Measurements from ENCODE around the gene ODAD4.

DNA sequence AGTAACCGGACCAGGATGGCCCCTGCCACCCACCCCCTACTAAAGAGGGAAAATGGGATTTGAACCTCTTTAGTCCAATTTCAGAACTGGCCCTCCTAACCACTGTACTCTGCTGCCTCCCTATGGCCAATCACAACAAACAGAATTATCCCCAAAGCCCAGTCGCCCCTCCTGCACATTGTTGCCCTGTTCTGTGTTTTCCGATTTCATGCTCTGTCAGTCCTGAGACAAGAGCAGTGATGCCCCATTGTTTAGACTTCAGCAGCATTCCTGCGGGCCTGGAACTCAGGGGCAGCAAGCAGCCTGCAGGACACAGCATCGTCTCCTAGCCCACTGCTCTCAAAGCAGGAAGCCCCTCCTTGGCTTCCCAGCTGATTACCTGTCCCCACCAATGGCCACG, 44.7 kb upstream of the ODAD4 start:
- TF ChIP-seq, protein P1, sequence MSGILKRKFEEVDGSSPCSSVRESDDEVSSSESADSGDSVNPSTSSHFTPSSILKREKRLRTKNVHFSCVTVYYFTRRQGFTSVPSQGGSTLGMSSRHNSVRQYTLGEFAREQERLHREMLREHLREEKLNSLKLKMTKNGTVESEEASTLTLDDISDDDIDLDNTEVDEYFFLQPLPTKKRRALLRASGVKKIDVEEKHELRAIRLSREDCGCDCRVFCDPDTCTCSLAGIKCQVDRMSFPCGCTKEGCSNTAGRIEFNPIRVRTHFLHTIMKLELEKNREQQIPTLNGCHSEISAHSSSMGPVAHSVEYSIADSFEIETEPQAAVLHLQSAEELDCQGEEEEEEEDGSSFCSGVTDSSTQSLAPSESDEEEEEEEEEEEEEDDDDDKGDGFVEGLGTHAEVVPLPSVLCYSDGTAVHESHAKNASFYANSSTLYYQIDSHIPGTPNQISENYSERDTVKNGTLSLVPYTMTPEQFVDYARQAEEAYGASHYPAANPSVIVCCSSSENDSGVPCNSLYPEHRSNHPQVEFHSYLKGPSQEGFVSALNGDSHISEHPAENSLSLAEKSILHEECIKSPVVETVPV (CRISPR knock-in tag; IDR thresholded peaks at IDR 0.05): no peak
- TF ChIP-seq ESRRG (CRISPR knock-in tag; IDR thresholded peaks at IDR 0.05) (no peak), ZNF565 (CRISPR knock-in tag; conservative IDR thresholded peaks at IDR 0.05; ENCODE audit: low read depth) (no peak), ZFP30 (CRISPR knock-in tag; IDR thresholded peaks at IDR 0.05) (no peak), CSDC2 (CRISPR knock-in tag; IDR thresholded peaks at IDR 0.05) (no peak), ZC3H10 (CRISPR knock-in tag; IDR thresholded peaks at IDR 0.05) (no peak), ARNTL (CRISPR knock-in tag; IDR thresholded peaks at IDR 0.05; ENCODE audit: borderline replicate concordance, low read depth) (no peak)
- TF ChIP-seq, protein P2, sequence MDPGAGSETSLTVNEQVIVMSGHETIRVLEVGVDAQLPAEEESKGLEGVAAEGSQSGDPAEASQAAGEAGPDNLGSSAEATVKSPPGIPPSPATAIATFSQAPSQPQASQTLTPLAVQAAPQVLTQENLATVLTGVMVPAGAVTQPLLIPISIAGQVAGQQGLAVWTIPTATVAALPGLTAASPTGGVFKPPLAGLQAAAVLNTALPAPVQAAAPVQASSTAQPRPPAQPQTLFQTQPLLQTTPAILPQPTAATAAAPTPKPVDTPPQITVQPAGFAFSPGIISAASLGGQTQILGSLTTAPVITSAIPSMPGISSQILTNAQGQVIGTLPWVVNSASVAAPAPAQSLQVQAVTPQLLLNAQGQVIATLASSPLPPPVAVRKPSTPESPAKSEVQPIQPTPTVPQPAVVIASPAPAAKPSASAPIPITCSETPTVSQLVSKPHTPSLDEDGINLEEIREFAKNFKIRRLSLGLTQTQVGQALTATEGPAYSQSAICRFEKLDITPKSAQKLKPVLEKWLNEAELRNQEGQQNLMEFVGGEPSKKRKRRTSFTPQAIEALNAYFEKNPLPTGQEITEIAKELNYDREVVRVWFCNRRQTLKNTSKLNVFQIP (CRISPR knock-in tag; IDR thresholded peaks at IDR 0.05; ENCODE audit: borderline replicate concordance, low read depth): no peak
- TF ChIP-seq, protein P3, sequence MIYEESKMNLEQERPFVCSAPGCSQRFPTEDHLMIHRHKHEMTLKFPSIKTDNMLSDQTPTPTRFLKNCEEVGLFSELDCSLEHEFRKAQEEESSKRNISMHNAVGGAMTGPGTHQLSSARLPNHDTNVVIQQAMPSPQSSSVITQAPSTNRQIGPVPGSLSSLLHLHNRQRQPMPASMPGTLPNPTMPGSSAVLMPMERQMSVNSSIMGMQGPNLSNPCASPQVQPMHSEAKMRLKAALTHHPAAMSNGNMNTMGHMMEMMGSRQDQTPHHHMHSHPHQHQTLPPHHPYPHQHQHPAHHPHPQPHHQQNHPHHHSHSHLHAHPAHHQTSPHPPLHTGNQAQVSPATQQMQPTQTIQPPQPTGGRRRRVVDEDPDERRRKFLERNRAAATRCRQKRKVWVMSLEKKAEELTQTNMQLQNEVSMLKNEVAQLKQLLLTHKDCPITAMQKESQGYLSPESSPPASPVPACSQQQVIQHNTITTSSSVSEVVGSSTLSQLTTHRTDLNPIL (CRISPR knock-in tag; IDR thresholded peaks at IDR 0.05; ENCODE audit: low read depth): no peak
- TF ChIP-seq, protein P4, sequence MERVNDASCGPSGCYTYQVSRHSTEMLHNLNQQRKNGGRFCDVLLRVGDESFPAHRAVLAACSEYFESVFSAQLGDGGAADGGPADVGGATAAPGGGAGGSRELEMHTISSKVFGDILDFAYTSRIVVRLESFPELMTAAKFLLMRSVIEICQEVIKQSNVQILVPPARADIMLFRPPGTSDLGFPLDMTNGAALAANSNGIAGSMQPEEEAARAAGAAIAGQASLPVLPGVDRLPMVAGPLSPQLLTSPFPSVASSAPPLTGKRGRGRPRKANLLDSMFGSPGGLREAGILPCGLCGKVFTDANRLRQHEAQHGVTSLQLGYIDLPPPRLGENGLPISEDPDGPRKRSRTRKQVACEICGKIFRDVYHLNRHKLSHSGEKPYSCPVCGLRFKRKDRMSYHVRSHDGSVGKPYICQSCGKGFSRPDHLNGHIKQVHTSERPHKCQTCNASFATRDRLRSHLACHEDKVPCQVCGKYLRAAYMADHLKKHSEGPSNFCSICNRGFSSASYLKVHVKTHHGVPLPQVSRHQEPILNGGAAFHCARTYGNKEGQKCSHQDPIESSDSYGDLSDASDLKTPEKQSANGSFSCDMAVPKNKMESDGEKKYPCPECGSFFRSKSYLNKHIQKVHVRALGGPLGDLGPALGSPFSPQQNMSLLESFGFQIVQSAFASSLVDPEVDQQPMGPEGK (CRISPR knock-in tag; IDR thresholded peaks at IDR 0.05; ENCODE audit: borderline replicate concordance): no peak
